Stimulated activated CD8-positive, alpha-beta memory T cell treated with anti-CD3 and anti-CD28 coated beads, Interleukin-7, amount 100 ng/mL, for 24 hours (primary cell): Measurements from ENCODE around the gene TP63.

Experiments
- DNase-seq: peaks from one replicate; pipeline ENCODE4 v3.0.0-alpha.2; 2020; ENCODE audit warnings: low read depth

The TP63 gene

DNA sequence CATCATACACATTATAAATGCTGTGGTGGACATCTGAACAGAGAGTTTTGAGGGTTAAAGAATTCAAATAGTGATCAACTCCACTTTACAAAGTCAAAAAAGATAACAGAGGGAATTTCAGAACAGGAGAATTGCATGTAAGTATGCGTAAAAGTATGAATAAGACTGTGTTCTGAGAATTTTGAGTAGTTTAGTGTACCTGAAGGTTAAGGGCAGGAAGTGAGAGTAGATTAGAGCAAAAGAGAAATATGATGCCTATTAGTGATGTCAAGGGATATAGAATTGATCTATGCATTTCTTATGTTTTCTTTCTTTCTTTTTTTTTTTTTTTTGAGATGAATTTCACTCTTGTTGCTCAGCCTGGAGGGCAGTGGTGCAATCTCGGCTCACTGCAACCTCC lies 53.1 kb downstream of the TP63 start:
- DNase-seq = no peak

DNA sequence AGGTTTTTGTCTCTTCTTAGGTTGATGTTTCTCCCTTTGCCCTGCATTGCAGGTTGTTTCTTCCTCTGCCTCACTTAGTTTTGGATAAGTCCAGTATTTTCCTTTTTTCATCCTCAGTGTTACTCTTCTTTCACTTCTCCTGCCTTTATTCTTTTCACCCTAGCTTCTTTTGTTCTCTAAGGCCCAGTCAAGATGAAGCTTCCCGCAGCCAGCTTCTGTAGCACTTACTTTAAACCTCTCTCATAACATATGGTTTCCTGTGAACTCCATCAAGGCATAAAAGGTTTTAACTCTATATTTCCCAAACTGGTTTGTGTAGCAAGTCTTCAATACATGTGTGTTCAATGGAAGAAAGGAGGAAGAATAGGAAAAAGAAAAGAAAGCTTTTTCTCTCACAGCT lies 54.1 kb downstream of the TP63 start:
- DNase-seq = no peak

DNA sequence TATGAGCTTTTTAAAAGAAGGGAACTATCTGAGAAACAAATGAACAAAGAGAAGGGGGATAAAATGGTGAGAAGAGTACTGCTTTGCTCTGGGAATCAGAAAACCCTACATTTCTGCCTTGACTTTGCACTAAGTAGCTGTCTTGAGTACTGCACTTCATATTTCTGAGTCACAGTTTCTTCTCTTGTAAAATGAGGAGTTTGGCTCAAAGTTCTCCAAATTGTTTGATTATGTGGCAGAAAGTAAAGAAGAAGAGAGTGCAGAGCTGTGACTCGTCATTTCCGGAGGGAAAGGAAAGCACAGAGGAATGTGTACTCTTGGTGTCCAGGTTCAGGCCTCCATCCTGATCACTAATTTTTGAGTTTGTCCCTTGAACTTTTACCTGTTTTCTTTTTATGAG lies 54.7 kb downstream of the TP63 start:
- no peak for DNase-seq

DNA sequence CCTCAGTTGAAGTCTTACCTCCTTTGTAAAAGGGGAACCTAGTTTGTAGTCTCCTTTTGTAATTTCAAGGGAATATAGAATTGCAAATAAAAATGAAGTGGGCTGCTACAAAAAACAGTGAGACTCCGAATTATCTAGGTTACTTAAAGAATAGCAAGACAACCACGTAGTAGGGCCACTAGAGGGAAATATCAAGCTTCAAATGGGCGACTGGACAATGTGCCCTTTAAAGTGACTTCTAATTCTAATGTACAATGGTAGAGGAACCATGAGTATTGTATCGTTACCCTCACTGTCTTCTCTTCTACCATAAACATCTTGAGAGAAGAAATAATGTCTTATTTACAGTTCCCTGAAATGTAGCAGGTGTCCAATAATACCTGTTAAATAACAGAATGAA lies 56.3 kb downstream of the TP63 start:
- no peak for DNase-seq

DNA sequence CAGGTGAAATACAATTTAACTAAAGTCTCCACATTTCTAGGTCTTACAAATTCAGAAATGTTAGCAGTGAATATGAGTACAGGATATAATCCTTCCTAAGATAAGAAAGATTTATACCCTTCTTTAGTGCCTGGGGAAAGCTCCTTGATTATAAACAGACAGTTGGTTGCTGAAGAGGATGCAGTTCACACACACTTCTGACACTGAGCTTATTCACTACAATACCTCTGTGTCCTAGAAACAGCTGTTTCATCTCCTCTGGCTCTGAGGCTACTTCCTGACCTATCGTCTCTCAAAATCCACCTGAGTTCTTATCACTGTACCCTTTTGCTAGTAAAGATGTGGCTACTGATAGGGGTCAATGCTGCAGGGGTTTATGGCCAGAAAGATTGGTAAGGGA lies 57.1 kb downstream of the TP63 start:
- DNase-seq = no peak

DNA sequence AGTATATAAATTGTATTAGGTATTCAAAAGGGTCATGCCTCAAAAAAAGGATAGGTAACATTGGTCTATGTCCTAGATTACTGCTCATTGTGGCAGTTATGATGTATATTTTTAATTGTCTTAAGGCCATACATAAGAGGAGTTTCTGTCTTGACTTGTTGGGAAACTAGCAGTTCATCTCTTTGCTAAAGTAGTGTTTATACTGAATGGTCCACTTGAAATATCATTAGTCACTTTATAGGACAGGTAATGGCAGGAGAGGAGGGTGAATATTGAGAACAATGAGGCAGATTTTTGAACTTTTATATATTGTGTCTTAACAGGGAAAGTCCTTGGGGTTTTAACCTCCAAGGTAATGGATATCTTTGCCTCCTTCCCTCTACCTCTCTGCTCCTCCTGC lies 58.4 kb downstream of the TP63 start:
- DNase-seq = no peak

DNA sequence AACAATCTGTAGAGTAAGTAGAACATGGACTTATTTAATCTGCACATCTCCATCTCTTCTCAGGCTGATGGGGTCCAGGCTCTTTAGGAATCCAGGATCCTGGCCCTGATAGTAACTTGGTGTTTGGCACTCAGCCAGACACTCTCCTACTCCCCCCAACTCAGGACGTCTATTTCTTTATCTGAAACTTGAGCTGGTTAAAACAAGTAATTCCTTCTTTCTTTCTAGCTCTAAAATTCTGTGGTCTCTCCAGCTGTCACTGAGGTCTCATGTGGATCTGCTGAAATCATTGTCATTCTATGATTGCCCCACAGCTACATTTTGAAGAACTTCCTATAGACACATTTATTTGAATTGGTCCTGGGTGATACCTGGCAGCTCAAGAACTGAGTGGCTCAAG lies 59.0 kb downstream of the TP63 start:
- DNase-seq = no peak

DNA sequence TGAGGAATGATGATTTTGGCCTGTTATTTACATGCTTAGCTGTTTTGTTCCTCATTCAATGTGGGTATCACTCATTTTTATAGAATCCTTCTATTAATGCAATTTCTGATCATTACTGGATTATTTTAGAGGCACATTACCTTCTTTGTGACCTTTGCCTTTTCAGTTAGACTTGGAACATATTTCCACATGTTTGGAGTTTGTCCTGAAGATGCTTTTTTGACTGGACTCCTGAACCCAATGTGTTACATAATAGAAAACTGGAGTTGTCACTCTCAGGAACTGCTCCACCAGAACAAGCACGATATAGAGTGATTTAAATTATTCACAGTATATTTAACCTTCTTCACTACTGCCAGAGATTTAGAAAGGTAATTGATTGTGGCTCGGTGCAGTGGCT lies 59.5 kb downstream of the TP63 start:
- no peak for DNase-seq

DNA sequence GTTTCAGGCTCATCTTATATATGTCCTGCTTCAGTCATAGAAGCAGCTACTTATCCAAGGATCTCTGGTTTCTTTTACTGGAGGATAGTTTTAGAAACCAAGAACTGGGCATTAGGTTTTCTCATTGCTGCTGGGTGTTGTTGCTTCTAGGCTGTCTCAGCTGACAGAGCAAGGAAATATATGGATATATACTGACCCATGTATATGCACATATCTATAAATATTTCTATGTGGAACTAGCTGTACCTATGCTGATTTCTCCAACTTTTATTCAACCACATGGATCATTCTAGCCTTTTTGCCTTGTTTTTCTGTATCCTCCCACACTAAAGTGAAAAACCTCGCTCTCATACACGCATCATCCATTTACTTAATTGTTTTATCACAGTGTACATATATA lies 64.2 kb downstream of the TP63 start:
- DNase-seq = no peak

DNA sequence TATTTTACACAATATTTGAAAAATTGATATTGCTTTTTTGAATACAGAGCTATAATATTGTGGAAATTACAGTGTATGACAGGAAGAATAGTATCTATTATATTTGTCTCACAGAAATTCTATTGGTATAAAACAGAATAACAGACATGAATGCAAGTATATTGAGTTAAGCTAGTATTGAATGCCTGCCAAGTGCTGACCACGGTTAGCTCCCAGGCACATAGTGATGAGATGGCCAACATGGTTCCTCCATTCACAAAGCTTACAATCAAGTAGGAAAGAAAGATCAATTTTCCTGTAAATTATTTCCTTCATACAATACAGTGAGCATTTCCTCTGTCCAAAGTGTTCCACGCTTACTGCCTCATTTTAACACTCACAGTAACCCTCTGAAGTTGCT lies 67.6 kb downstream of the TP63 start:
- DNase-seq = no peak

DNA sequence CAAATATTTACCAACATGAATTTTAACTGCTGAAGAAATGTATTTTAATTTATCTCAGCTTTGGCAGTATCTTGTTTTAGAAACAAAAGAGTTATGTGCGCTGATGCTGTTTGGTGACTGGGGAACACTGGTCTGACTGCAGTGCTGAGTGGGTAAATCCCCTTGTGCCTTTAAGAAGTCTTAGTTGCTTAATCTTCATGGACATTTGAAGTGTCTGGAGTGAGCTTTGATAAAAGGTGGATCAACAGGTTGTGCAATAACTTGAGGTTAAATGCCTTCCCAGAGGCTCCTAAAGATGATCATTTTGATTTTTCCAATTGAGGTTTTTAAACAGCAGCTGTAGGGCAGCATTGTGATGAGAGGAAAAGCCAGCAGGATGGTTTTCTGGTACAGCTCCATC lies 68.7 kb downstream of the TP63 start:
- no peak for DNase-seq

DNA sequence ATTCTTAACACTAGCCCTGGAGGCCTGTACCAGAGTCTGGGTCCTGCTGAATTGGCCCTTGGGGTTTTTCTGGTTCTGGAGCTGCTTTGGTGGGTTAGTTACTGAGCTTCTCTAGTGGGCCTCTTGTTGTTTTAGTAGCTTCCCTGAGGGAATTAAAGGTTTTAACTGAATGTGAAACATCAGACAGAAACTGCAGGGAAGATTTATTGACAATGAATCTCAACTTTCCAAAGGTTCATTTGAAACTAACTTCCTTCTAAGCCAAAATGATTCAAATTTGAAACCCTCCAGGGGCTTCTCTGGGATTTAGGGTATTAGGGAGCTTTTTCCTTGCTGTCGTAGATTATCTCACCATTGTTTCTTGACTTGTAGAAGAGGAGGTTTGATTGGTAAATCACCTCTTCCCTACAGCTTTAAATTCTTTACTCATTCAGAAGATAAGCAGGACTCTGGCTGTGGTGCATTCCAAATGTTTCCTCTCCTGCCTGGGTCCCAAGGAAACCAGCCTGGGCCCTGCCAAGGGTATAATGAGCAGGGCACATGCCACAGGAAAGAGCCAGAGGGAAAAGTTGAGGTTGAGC lies 71.0 kb downstream of the TP63 start:
- no peak for DNase-seq

DNA sequence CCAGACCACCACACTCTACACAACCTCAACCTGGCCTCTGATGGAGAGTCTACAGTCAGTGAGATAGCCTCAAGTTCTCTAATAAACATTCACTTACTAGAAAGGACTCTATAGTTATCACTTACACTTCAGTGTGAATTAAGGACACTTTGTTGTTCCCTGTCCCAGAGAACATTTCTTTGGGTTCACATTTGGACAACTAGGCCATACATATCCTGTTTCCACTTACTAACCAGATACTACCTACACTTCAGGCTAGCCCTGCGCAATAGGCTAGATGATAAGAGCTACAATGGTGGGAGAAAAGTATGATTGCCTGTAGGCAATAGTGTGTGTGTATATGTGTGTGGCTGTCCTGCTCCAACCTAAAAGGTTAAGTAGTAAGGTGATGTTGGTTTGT lies 72.7 kb downstream of the TP63 start:
- no peak for DNase-seq

DNA sequence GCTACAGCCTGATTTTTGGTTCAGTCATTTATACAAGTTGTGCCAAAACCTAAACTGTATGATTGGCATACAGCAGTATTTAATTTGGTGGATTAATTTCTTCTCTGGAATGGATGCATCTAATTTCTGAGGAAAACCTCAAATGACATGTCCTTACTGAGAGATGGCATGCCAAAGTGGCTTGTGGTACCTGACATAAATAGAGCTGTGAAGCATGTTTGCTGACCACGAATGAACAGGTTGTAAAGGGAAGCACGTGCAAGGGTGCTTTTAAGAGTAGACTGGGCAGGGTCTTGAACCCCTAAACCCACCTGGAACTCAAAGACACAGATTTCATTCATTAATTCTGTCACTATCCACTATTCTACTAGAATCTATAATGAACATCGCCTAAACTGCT lies 77.2 kb downstream of the TP63 start:
- no peak for DNase-seq

DNA sequence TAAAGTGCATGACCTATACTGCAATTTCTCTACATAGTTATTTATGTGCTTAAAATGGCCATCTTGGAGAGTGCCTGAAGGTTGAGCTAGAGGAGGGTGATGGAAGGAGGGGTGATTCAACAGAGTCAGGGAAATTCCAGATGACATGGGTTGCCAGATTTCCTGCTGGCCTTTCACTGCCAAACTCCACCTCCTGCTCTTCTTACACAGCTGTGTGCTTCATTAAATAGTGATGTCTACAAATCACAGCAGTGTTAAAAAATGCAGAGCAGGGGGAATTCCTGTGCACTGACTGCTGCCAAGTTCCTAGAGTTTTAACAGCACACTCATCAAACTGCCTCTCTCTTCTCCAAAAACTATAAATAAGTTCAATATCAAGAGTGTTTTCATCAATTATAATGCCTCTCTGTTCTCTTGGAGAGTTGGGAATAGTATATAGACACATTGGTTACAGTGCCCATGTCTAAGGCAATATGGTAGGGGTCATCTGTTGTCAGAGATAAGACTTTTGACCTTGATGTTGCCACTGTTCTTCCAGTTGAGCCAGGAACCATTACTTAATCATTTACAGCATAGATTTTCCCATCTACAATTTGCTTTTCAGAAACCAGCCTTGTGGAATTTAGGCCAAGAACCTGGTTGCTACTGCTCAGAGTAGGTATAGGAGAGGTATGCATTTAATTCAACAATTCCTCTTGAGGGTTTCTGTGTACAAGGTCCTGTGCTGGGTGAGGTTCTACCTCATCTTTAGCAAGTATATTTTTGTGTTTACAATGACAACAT lies 79.6 kb downstream of the TP63 start:
- no peak for DNase-seq

DNA sequence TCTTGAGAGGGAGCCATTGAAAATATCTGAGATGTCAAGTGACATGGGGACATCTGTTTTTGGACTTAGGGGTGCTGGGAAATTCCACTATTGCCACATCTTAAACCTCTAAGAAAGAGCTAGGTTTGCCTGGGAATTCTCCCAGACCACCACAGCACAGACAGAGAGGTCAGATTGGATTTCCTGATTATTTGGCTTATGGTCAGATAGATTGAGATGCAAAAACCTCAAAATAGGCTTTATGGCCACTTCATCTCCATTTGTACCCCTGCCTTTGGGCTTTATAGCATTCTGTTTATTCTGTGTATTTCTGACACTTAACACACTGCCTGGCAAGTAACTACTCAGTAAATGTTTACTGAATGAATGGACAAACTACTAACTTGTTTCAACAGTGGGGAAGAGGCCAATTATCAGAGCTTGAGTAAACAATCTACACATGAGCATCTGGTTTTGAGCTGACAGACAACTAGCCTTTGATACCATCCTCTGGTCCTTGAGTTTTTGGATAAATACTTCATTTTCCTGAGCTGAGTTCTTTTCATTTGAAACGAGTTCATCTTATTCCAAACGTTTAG lies 81.8 kb downstream of the TP63 start:
- DNase-seq = no peak

DNA sequence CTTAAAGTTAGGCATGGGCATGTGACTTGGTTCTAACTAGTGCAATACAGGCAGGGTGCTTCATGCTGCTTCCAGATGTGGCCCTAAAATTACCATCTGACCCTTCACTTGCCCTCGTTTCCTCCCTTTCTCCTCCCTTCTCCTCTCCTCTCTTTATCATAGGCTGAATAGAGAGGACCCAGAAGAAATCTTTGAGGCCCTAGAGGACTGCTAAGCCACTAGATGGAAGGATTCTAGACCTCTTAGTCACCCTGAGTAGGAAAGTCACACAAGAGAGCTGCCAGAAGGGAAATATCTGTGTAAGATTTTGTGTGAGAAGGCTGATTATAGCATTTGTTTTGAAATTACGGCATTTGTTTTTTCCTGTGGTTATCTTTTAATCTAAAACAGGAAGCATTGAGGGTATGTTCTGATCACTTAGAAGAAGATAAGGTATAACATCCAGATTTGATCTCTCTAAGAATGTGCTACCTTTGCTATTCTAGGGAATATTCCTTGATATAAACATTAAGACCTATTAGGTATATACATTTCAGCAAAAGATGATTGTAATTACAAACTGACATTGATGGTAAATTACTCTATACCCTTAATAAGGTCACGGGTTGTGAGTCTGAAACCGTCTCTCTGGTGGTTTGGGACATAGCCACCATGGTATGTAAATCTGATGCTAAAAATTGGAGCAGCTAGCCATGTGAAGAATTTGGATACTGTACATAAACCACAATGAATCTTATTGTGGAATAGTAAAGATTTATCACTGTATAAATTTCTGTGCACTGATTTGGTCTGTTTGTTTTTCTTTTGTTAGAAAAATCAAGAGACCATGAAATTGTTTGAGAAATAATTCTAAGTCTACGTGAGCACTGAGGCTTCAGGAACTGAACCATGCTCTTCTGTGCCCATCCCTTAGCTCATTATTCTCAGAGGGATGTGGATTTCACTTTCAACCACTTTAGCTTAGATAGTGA lies 84.1 kb downstream of the TP63 start:
- DNase-seq = no peak

DNA sequence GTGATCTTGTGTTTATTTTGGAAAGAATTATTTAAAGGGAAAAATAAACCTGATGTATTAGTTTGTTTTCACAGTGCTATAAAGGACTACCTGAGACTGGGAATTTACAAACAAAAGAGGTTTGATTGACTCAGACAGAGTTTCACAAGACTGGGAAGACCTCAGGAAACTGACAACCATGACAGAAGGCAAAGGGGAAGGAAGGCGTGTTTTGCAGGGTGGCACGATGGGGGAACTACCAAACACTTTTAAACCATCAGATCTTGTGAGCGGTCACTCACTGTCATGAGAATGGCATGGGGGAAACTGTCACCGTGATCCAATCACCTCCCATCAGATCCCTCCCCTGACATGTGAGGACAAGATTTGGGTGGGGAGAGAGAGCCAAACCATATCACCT lies 87.0 kb downstream of the TP63 start:
- DNase-seq = no peak

DNA sequence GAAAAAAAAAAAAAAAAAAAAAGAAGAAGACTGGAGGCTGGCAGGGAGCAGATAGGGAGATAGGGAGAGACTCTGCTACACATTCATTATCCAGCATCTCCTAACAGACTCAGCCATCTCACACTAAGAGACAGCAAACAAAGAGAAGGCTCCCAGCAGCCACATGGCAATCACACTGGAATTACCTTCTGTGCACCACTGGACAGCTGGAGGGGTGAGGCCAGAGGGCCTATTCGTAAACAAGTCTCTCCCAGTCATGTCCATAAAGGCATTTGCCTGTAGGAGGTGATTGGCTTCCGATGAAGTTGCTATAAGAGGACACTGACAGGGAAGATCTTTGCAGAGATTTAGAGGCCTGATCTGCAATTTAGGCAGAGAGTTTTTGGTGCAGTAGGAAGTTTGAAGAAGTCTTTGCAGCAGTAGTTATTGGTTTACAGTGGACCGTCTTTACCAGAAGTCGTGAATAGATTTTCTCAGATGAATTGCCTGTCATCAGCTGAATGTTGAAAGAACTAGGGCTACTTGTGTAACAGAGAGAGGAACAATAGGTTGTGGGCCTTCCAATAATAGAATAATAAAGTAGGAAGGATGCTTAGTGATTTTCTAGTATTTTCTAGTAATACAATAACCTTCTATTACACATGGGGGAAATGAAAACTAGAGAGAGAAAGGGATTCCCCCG lies 89.7 kb downstream of the TP63 start:
- DNase-seq = no peak

DNA sequence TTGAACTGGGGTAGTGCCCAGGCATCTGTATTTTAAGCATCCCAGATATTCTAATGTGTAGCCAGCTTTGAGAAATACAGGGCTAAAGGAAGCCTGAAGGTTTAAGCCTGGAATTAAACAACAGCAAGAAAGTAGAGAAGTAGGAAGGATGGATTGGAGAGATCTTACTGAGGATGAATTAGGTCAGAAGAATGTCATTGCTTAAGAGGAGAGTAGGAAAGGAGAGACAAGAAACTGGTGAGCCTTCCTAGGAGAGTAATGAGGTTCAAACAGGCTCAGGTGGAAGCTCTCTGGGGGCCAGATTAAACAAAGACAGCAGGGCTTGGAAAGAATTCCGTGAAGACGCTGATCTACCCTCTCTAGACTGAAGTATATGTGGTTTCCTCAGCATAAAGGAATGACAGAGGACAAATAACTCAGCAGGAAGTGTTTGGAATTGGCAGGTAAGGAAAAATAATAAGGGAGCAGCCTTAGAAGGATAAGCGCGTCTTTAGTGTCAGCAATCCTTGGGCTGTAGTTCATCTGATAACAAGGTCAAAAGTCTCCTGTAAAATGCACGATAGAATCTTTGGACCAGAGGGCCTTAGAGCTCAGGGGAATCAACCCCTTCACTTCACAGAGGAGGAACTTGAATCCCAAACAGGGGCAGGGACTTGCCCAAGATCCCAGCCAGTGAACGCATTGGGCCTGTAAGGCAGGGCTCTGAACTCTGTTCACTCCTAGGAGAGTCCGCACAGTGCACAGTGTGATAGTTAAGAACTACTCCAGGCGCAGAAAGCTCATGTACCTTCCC lies 90.9 kb downstream of the TP63 start:
- no peak for DNase-seq

DNA sequence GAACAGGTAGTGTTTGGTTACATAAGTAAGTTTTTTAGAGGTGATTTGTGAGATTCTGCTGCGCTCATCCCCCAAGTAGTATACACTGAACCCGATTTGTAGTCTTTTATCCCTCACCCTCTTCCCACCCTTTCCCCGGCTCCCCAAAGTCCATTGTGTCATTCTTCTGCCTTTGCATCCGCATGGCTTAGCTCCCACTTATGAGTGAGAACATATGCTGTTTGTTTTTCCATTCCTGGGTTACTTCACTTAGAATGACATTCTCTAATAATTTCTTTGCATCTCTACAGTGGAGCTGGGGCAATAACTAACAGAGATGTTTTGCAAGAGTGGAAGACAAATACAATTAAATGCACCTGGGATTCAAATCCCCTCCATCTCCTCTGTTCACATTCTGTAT lies 93.2 kb downstream of the TP63 start:
- DNase-seq = no peak
